CD1c-positive myeloid dendritic cell (primary cell): Measurements from ENCODE around the gene SYNPO2L.
"Not testable (repeated sequence)": the region's sequence is repeated elsewhere in the genome, so short reads cannot be mapped to it uniquely, and the experiment has no call there.

Source experiments
- DNase-seq: peaks from one replicate; pipeline ENCODE4 v3.0.0-alpha.2; 2016; ENCODE audit errors: extremely low spot score

The SYNPO2L gene

GRCh38 chr10:73617143-73617542 is 38.7 kb downstream of the SYNPO2L start:
- not testable (repeated sequence) for DNase-seq

- no peak for DNase-seq
Observed at GRCh38 chr10:73614720-73615119, 41.1 kb downstream of the SYNPO2L start.

GRCh38 chr10:73609116-73609515 is 46.7 kb downstream of the SYNPO2L start:
- no peak for DNase-seq

GRCh38 chr10:73601486-73601921 is 54.3 kb downstream of the SYNPO2L start:
- no peak for DNase-seq

- no peak for DNase-seq
Observed at GRCh38 chr10:73597346-73597745, 58.5 kb downstream of the SYNPO2L start.
